Measurements from ENCODE around the gene DOCK2.

DOCK2 gene

DNA sequence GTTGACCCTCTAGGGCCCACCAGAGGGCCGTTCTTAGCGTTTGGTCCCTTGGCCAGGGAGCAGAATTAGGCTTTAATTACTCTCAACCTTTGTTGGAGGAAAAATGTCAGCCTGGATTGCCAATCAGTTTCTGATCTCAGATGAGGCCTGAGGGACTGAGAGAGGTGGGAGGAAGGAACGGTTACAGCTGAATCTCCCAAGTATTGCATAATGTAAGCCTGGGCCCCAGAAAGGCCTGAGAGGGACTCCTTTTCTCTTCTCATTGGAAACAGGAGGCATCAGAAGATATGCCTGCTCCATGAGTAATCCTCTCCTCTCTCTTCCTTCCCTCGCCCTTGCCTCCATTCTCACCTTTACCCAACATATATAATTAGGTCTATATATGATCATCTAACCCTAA is 237.5 kb downstream of the DOCK2 start:
- DNase-seq, result no peak

DNA sequence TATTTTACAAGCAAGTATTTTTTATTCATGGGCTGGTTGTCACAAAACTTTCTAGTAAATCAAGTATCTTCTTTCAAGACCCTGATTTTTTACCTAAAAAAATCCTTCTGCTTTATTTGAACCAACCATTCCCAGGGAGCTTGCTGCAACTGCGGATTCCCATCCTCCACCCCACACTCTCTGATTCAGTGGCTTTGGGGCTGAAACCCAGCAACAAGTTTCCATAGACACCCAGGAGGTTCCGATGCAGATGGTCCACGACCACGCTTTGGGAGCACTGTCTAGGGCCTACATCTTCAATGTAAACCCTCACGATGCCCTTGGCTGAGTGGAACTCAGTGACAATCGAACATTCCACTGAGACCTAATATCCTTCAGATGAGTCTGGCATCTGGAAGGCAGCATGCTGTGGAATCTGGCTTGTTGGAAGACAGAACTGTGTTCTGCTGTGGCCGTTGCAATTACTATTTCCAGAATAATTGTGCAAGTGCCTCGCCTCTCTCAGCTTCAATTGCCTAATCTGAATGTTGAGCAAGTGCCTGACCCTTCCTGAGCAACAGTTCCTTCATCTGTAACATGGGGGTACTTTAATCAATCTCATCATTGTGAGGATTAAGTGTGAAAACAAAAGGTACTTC is 238.1 kb downstream of the DOCK2 start:
- DNase-seq, result no peak

DNA sequence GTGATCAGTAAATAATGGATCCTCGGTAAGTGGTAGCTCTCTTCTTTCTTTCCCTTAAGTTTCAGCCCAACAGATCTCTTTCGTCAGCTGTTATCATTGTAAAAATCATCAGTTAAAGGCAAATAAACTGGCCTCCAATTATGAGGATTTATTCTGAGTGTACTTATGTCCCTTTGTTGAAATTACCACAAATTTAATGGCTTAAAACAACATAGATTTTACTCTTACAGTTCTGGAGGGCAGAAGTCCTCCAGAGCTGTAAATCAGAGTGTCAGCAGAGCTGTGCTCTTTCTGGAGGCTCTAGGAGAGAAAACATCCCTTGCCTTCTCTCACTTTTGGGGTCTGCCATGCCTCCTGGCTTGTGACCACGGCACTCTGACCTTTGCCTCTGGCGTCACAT is 238.7 kb downstream of the DOCK2 start:
- DNase-seq, result no peak

DNA sequence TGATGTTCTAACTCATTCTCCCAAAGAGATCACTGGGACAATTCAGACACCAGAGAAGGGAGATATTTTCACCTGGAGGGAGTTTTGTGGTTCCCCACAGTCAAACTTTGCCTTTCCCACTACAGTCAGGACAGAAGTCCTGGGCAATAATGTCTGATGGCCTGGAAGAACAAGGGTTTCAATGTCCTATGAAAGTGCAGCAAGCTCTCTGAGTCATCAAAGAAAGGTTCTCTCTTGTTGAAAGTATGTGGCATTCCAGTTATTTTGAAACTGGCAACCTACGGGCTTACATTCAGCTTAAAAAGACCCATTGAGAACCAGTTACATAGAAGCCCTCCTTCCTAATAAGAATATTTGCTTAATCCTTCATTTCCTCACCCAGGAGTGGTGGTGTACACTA is 239.3 kb downstream of the DOCK2 start:
- no peak for DNase-seq

- no peak for DNase-seq
Measured at GRCh38 chr5:169880012-169880663, 243.1 kb downstream of the DOCK2 start.

- no peak for DNase-seq
Measured at GRCh38 chr5:169880785-169881184, 243.7 kb downstream of the DOCK2 start.

- no peak for DNase-seq
Measured at GRCh38 chr5:169881702-169882303, 244.7 kb downstream of the DOCK2 start.

DNA sequence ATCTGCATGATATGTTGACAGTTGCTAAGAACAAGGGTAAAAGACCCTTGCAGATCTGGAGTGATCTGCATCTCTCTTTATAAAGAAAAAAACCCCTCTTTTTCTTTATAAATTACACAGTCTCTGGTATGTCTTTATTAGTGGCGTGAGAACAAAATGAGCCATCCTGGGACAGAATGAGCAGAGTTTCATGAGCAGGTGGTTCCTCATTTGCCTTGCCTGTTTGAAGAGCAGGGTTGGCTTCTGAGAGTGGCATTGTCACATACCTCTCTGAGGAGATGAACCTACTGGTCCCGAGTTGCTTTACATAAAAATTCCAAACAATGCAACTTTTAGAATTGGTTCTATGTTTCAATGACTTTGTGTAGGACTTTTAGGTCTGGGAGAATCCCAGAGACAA is 249.0 kb downstream of the DOCK2 start:
- DNase-seq, result no peak

- DNase-seq, result no peak
Measured at GRCh38 chr5:169886677-169887076, 249.6 kb downstream of the DOCK2 start.

DNA sequence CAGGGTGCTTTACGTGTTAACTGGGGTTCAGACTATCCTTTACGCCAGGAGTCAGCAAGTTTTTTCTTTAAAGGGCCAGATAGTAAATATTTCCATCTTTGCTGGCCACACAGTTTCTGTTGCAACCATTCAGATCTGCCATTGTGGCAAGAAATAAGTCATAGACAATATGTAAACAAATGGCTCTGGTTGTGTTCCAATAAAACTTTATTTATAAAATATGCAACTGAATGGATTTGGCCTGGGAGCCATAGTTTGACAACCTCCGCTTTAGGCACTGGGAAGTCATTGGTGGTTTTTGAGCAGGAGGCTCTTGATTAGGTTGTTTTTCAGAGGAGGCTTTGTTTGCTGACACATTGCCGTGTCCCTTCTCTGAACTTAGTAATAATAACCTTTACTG is 252.5 kb downstream of the DOCK2 start:
- no peak for DNase-seq

DNA sequence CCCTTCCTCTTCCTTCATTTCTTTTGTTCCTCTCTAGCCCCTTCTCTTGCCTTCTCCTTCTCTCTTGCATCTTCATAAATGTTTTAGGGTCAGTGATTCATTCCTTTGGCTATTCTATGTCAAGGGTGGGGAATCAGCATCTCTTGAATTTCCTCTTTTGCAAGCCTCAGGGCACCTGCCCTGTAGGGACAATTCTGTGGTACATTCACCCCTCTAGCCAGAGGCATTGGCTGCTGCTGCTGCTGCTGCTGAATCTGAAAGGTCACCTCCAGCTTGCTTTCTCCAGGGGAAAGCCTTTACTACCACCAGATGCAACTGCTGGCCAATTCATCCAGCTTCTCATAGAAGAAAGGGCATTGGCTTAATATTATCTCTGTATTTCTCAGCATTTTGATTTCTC is 255.9 kb downstream of the DOCK2 start:
- DNase-seq, result no peak

DNA sequence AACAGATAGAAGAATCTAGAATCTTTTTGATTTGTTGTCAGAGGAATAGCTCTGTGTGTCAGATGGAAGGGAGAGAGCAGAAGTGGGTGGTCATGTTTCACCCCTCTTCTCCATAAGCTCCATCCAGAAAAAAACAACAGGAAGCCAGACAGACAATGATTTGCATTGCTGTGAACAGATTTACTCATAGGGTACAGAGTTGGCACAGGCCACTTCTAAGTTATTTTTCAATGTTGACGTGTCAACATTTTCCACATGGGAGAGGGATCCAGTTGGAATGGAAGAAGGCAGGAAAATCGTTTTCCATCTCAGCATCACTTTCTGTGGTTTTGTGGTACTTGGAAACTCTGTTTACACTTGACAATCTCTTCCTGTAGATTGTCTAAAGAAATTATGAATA is 256.5 kb downstream of the DOCK2 start:
- no peak for DNase-seq

DNA sequence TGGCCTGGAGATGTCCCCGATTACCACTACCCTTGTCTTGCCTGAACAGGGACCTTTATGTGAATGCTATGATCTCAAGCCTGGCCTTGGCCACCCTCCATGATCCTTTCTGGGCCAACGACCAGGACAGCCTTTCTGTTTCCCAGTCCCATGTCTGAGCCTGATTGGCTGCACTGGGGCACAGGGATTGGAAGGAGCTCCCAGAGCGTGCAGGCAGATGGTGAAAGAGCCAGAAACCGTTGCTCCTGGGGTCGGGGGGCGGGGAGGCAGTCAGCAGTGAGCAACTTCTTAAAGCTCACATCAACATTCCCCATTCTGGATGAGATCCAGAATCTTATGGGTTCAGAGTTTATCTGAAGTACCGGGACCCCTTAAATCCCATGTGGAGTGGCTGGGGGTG is 258.9 kb downstream of the DOCK2 start:
- no peak for DNase-seq

GRCh38 chr5:169897481-169897880 is 260.4 kb downstream of the DOCK2 start:
- DNase-seq, result no peak

GRCh38 chr5:169901896-169902295 is 264.8 kb downstream of the DOCK2 start:
- no peak for DNase-seq

- DNase-seq, result no peak
Measured at GRCh38 chr5:169904059-169904458, 267.0 kb downstream of the DOCK2 start.

GRCh38 chr5:169904508-169904907 is 267.4 kb downstream of the DOCK2 start:
- DNase-seq, result no peak

DNA sequence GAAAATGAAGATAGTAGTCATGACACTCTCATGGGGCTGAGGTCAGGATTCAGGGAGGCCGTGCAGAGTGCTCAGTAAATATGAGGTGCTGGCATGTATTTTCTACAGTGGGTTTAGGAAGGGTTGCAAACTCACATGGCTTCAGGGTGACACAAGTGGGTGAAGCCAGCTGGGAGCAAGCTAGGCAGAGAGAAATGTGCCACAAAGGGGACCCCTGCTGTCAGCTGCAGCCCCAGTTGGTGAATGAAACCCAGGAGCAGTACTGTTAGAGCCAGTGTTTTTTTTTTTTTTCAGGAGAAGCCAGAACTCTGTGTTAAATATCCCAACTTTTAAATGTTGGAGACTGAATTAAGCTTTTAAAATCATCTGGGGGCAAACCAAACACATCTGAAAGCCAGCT is 267.9 kb downstream of the DOCK2 start:
- no peak for DNase-seq

GRCh38 chr5:169906745-169907649 is 269.9 kb downstream of the DOCK2 start:
- DNase-seq, result no peak

DNA sequence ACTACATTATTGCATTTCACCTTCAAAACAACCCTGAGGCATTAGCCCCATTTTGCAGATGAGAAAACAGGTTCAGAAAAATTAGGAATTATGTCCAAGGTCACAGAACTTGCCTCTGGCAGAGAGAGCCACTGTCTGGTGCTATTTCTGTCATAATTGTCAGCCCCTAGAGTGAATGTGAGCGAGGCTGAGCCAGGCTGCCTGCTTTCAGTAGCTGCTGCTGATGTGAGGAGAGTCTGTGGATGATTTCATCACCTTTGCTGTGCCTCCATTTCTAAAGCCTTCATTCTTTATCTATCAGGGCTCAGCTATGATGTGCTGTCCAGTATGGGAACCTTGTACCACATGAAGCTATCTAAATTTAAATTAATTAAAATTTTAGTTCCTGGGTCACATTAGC is 271.8 kb downstream of the DOCK2 start:
- no peak for DNase-seq

DNA sequence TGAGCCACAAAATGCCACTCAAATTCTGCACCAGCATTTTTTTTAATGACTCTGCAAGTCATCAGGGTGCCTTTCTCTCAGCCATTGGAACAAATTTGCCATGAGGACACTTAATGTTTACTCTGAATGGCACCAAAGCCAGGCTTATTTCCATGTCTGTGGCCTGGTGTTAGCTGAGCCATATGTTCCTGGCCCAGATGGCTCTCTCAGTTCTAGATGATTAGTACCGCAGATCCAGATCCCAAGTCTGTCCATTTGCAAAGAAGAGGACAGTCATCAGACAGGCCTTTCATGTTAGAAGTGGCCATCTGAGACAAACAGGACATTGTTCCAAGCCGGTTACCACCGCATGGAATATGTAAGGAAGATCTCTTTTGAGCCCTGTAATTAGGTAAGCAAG is 272.9 kb downstream of the DOCK2 start:
- DNase-seq, result no peak

DNA sequence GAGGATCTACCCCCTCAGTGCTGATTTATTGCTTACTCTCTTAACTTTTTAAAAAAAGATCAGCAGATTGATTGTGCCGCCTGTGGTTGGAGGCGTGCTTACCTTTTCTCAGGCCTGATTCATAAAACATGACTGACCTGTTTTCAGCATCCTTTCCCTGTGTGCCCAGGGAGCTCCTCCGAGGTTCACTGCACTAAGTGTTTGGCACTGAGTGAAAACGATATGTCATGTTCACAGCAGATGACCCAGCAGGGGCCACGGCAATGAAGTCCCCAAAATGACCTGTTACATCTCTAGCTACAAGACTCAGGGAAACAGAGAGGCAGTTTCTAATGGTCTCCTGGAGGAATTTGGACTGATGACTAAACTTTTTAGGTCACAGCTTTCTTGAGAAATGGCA is 273.3 kb downstream of the DOCK2 start:
- DNase-seq, result no peak

DNA sequence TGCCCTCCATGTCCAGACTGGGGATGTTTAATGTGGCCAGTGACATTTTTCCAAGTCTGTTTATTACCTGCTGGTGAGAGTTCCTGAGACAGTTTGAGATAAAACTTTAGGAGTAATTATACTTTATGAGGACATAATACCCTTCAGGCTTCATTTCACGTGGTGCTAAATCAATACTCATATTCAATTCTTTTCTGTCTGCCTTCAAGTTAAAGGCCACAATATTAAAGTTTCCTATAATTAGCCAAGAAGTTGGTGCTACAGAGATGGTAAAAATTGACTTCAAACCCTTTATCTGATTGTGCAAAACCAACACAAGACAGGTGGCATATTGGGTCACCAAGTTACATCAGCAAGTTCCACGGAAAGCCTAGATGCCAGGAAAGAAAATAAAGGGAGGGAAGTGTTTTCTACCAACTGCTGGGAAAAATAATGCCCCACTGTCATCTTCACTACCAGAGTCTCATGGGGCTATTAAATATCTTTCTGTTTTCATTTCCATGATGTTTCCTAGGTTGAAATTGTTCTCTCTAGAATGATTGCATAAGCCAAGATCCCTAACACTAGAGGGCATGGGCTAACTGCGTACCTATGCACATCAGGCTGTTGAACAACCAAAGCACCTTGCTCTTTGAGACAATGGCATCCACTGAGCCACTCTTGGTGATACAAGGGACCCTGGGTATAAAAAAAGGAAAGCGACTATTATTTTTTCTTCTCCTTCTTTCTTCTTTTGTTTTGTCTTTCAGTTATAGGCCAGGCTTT is 274.6 kb downstream of the DOCK2 start:
- no peak for DNase-seq

Data from activated T-cell treated with anti-CD3 and anti-CD28 coated beads, Interleukin-2, amount 50 U/mL, for 1 hour (primary cell).